ENCODE results near the gene NOLC1. TPM values are rescaled to one million over a fixed set of nuclear protein-coding genes. Genes with fewer than 3 reads are reported as not detected.
A peak's percentile ranks its signal among the peaks of the same experiment; 100 is the strongest.

NOLC1 gene
- total and polyA plus RNA-seq, 9 donors = 32.0 to 88.8 (median 50.2) TPM

GRCh38 chr10:102117391-102118159 lies 34.6 kb upstream of the NOLC1 start:
- peak; percentile 89 to 96 (median 93) for DNase-seq
- TF ChIP-seq EP300 (IDR thresholded peaks at IDR 0.05) = no peak
- TF ChIP-seq POLR2A (IDR thresholded peaks at IDR 0.05) = peak; percentile 13
- Histone ChIP-seq H3K4me1 (ENCODE audit: insufficient read depth) (peaks cover 25% of the 10 kb centered on the region), H3K27me3 (no peaks in the 10 kb centered on the region), H3K27ac (peak overlapping the region; percentile 47 to 99), H3K9me3 (no peaks in the 10 kb centered on the region), H3K36me3 (no peaks in the 10 kb centered on the region), H3K4me3 (peak overlapping the region; percentile 49)
- WGBS, 3 donors = 2 to 5% (median 2%) methylated on average over 12 of the region's 12 CpGs
- intact Hi-C loops (cut with DNase I) = loop anchor here in 2 of 4 donors (5.0 to 10.0 kb wide), 2 partner anchors 50 to 53 kb away; partner anchors contain the start of gene HPS6 (in 2 of the 2)

- no peak for TF ChIP-seq CTCF (IDR thresholded peaks at IDR 0.05)
- no peak for TF ChIP-seq POLR2A (IDR thresholded peaks at IDR 0.05)
- no peak for TF ChIP-seq EP300 (IDR thresholded peaks at IDR 0.05)
- intact Hi-C loops (cut with DNase I) = loop anchor here in 2 of 4 donors (5.0 to 10.0 kb wide), 2 partner anchors 52 to 54 kb away; partner anchors contain the start of gene HPS6 (in 2 of the 2)
- Histone ChIP-seq H3K9me3 (no peaks in the 10 kb centered on the region), H3K27ac (peak overlapping the region; percentile 96 to 99), H3K36me3 (no peaks in the 10 kb centered on the region), H3K27me3 (no peaks in the 10 kb centered on the region), H3K4me1 (ENCODE audit: insufficient read depth) (peaks cover 22% of the 10 kb centered on the region), H3K4me3 (peak overlapping the region; percentile 49)
- peak; percentile 60 to 72 (median 70) for DNase-seq
- WGBS, 3 donors = 0 to 1% (median 1%) methylated on average over 6 of the region's 6 CpGs
These were observed 33.3 kb upstream of the NOLC1 start for GRCh38 chr10:102118867-102119266.

GRCh38 chr10:102119417-102120141 lies 32.6 kb upstream of the NOLC1 start:
- H3K9me3 ChIP-seq = no peaks in the 10 kb centered on the region
- peak; percentile 79 to 89 (median 82) for DNase-seq
- no peaks in the 10 kb centered on the region for H3K36me3 ChIP-seq
- intact Hi-C loops (cut with DNase I) = loop anchor here in 2 of 4 donors (5.0 to 10.0 kb wide), 2 partner anchors 52 to 55 kb away; partner anchors contain the start of gene HPS6 (in 2 of the 2)
- TF ChIP-seq POLR2A (IDR thresholded peaks at IDR 0.05) (peak; percentile 66), CTCF (IDR thresholded peaks at IDR 0.05) (no peak)
- H3K4me3 ChIP-seq = peak overlapping the region; percentile 49
- H3K4me1 ChIP-seq (ENCODE audit: insufficient read depth) = peaks cover 22% of the 10 kb centered on the region
- no peaks in the 10 kb centered on the region for H3K27me3 ChIP-seq
- peak overlapping the region; percentile 96 to 99 for H3K27ac ChIP-seq
- WGBS, 3 donors = 1 to 2% (median 2%) methylated on average over 15 to 22 of the region's 22 CpGs

- peaks cover 22% of the 10 kb centered on the region for H3K4me1 ChIP-seq (ENCODE audit: insufficient read depth)
- H3K9me3 ChIP-seq = no peaks in the 10 kb centered on the region
- peak within 1 kb of the TSS; percentile 49 for H3K4me3 ChIP-seq
- peak; percentile 73 to 86 (median 80) for DNase-seq
- H3K27me3 ChIP-seq = no peaks in the 10 kb centered on the region
- no peaks in the 10 kb centered on the region for H3K36me3 ChIP-seq
- intact Hi-C loops (cut with DNase I) = no loop called here
- peak within 1 kb of the TSS; percentile 96 to 99 for H3K27ac ChIP-seq
- TF ChIP-seq CTCF (IDR thresholded peaks at IDR 0.05) (no peak), EP300 (IDR thresholded peaks at IDR 0.05) (no peak), POLR2A (IDR thresholded peaks at IDR 0.05) (peak; percentile 82)
- WGBS, 3 donors = 0 to 1% (median 1%) methylated on average over 70 to 104 of the region's 104 CpGs
These were observed 31.8 kb upstream of the NOLC1 start, which contains the start of gene LDB1 for GRCh38 chr10:102120142-102120990. Gene LDB1, minus strand, starts transcription at chr10:102120368. Its CDS starts 258 bp downstream, at chr10:102120110.
